Tibial nerve (tissue), 4 donors: ENCODE measurements around the gene GASK1A. TPM values are rescaled to one million over a fixed set of nuclear protein-coding genes. Genes with fewer than 3 reads are reported as not detected.

Experiments
- DNase-seq, 2 donors: peaks; one replicate each; pipeline ENCODE4 v3.0.0-alpha.2; 2019; ENCODE audit warnings: low spot score in 2 of 2
- H3K27ac ChIP-seq, 4 donors: fragments of 200-600 bp; sonication (generic) in 3 of 4; one replicate each; pipeline ENCODE4 v1.5.1; 2017 to 2019; ENCODE audit warnings: mild to moderate bottlenecking in 1 of 4
- H3K27me3 ChIP-seq, 2 donors: fragments of 200-600 bp; sonication (generic) in 1 of 2; one replicate each; pipeline versions ENCODE4 v1.5.1 to v1.6.0; 2017 to 2019
- H3K36me3 ChIP-seq, 3 donors: fragments of 200-600 bp; sonication (generic); one replicate each; pipeline ENCODE4 v1.5.1; 2018 to 2019
- H3K4me1 ChIP-seq, 4 donors: fragments of 200-600 bp; sonication (generic) in 3 of 4; one replicate each; pipeline ENCODE4 v1.5.1; 2017 to 2019
- H3K4me3 ChIP-seq, 4 donors: fragments of 200-600 bp; sonication (generic) in 3 of 4; one replicate each; pipeline ENCODE4 v1.5.1; 2017 to 2019; ENCODE audit warnings: mild to moderate bottlenecking in 1 of 4, moderate library complexity in 1 of 4
- H3K9me3 ChIP-seq, 4 donors: fragments of 200-600 bp; sonication (generic) in 3 of 4; one replicate each; pipeline ENCODE4 v1.5.1; 2017 to 2019
- EP300 ChIP-seq, 2 donors: sonication (generic); formaldehyde crosslinking; IDR thresholded peaks; one replicate each; pipeline ENCODE4 v1.6.1; 2017; ENCODE audit warnings: antibody characterized with exemption in 2 of 2, mild to moderate bottlenecking in 1 of 2
- POLR2A ChIP-seq, 2 donors: fragments of 450-650 bp; IDR thresholded peaks; one replicate each; pipeline ENCODE4 v1.6.1; 2017; ENCODE audit warnings: antibody characterized with exemption in 2 of 2, mild to moderate bottlenecking in 2 of 2, moderate library complexity in 2 of 2
- WGBS, 2 donors: methylation state at CpG; one replicate each; pipeline ENCODE4 v1.1.5; 2018; 5-methylcytosine and 5-hydroxymethylcytosine counted together
- total RNA-seq, 4 donors: library from RNA; depleted of rRNA; stranded (reverse); fragments of >200 nt; gene quantifications; one replicate each; pipeline ENCODE4 v1.1.0, GENCODE V29; 2016
- TF ChIP-seq, protein P1 (sequence below), 5 experiments: fragments of 200-600 bp in 3 of 5; fragments of 450-650 bp in 2 of 5; sonication (generic) in 3 of 5; IDR thresholded peaks; one replicate each; pipeline ENCODE4 v1.5.1; 2016 to 2019; ENCODE audit warnings: antibody characterized with exemption in 5 of 5, mild to moderate bottlenecking in 3 of 5, moderate library complexity in 2 of 5

The GASK1A gene
- total RNA-seq, 4 donors from 2014 or later, result 43.0 to 70.6 (median 49.5) TPM

DNA sequence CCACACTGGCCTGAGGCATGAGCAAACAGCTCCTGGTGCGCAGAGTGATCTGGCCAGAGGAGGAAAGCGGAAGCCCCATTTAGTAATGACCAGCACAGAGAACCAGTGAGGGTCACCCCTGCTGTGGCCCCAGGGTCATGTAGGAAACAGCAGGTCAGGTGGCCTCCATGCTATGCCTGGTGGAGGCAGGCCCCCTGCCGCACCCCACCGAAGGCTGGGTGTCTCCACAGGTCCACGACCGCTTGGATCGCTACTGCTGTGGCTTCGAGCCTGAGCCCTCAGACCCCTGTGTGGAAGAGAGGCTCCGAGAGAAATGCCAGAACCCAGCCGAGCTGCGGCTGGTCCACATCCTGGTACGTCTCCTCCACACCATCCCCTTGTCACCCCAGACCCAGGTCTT is 74.2 kb downstream of the GASK1A start:
- Histone ChIP-seq H3K27ac (no peak overlapping the region), H3K4me3 (no peak overlapping the region), H3K27me3 (no peaks in the 10 kb centered on the region), H3K4me1 (no peaks in the 10 kb centered on the region), H3K36me3 (peaks cover 0 to 50% (median 0%) of the 10 kb centered on the region in 3 donors), H3K9me3 (peaks cover 0 to 43% (median 14%) of the 10 kb centered on the region in 4 donors)
- 89 to 99% methylated on average over 9 to 12 of the region's 12 CpGs for WGBS, 2 donors
- DNase-seq, result peak in 1 of 2 donors; percentile 0
- TF ChIP-seq EP300 (IDR thresholded peaks at IDR 0.05) (no peak), POLR2A (IDR thresholded peaks at IDR 0.05) (no peak)
- TF ChIP-seq, protein P1, sequence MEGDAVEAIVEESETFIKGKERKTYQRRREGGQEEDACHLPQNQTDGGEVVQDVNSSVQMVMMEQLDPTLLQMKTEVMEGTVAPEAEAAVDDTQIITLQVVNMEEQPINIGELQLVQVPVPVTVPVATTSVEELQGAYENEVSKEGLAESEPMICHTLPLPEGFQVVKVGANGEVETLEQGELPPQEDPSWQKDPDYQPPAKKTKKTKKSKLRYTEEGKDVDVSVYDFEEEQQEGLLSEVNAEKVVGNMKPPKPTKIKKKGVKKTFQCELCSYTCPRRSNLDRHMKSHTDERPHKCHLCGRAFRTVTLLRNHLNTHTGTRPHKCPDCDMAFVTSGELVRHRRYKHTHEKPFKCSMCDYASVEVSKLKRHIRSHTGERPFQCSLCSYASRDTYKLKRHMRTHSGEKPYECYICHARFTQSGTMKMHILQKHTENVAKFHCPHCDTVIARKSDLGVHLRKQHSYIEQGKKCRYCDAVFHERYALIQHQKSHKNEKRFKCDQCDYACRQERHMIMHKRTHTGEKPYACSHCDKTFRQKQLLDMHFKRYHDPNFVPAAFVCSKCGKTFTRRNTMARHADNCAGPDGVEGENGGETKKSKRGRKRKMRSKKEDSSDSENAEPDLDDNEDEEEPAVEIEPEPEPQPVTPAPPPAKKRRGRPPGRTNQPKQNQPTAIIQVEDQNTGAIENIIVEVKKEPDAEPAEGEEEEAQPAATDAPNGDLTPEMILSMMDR (IDR thresholded peaks at IDR 0.05), result no peak

DNA sequence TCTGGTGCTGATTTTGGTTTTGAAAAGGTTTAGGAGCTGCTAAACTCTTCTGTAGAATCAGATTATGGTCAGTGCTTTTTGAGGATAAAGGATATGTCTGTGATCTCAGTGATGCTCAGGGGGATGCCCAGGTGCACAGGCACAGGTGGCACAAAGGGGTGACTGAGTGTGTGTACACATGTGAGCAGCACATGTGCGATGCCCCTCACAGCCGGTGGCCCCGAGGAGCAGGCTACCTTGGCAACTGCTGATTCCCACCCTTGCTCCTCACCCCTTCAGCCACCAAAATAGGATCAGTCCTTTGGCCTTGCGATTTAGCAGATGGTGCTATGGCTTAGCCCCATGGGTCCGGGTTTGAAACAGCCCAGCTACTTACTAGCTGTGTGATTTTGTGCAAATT is 75.6 kb downstream of the GASK1A start:
- H3K27ac ChIP-seq, result no peak overlapping the region
- peak in 1 of 2 donors; percentile 0 for DNase-seq

DNA sequence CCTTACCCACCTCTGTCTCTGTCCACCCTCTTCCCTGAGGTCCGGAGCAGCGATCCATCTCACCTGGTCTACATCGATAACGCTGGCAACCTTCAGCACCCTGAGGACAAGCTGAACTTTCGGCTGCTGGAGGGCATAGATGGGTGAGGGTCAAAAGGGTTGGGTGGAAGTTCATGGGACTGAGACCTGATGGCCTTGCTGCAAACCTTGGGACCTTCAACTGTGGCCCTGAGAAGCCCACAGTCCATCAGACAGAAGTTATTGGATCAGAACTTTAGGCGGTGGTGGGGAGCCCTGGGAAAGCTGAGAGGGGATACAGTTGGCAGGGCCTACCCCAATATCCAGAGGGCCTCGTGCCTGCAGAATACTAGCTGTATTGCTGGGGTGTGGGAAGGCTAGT is 76.3 kb downstream of the GASK1A start:
- no peak overlapping the region for H3K4me3 ChIP-seq
- WGBS, 2 donors, result 90 to 95% methylated on average over 7 of the region's 7 CpGs

More for the DNA sequence above, 75.6 kb downstream of the GASK1A start:
- Histone ChIP-seq H3K4me1 (no peaks in the 10 kb centered on the region), H3K4me3 (no peak overlapping the region), H3K27me3 (no peaks in the 10 kb centered on the region), H3K36me3 (peaks cover 0 to 57% (median 0%) of the 10 kb centered on the region in 3 donors), H3K9me3 (peaks cover 0 to 40% (median 9%) of the 10 kb centered on the region in 4 donors)
- WGBS, 2 donors, result 78 to 88% methylated on average over 5 of the region's 5 CpGs
- no peak for TF ChIP-seq POLR2A (IDR thresholded peaks at IDR 0.05)
- no peak for TF ChIP-seq EP300 (IDR thresholded peaks at IDR 0.05)
- TF ChIP-seq, protein P1 (IDR thresholded peaks at IDR 0.05), result no peak

DNA sequence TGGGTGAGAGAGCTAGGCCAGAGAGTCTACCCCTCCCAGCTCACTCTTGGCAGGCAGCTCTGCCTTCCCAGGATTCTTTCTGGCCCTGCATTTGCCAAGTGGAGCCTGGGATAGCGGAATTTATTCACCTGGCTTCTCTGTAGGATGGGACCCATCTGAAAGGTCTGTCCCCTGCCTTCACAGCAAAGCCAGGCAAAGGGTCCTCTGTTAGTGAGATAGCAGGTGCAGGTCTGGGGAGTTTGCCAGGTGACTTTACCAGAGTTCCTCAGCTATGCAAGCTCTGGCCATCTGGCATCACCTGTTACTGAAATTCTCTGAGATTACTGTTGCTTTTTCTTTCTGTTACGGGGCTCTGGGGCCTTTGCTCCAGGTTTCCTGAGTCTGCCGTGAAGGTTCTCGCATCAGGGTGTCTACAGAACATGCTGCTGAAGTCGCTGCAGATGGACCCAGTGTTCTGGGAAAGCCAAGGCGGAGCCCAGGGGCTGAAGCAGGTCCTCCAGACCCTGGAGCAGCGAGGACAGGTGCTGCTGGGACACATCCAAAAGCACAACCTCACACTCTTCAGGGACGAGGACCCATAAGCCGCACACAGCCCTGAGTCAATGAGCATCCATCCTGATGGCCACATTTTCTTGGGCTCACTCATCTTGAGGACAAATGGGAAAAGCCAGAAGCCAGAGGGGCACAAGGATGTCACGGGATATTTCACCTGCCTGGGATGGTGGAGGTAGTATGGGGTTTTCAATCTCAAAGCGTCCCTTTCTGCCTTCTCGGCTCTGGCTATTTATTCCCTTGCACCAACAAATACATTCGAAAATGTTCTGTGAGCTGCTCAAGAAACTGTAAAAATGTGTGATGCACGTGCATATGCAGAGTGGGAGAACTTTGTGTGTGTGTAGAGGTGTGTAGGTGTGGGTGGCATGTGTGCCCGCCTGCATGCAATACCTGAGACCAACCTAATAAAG is 77.0 kb downstream of the GASK1A start:
- peak in 1 of 2 donors; percentile 2 for DNase-seq
- 91 to 92% methylated on average over 15 of the region's 15 CpGs for WGBS, 2 donors
- H3K36me3 ChIP-seq, result peaks cover 0 to 71% (median 0%) of the 10 kb centered on the region in 3 donors
- no peak overlapping the region for H3K4me3 ChIP-seq
- H3K27ac ChIP-seq, result no peak overlapping the region
- no peaks in the 10 kb centered on the region for H3K4me1 ChIP-seq
- no peaks in the 10 kb centered on the region for H3K27me3 ChIP-seq
- no peak for TF ChIP-seq POLR2A (IDR thresholded peaks at IDR 0.05)
- TF ChIP-seq, protein P1 (IDR thresholded peaks at IDR 0.05), result no peak
- H3K9me3 ChIP-seq, result peaks cover 0 to 39% (median 2%) of the 10 kb centered on the region in 4 donors

More for the DNA sequence above, 76.3 kb downstream of the GASK1A start:
- H3K27ac ChIP-seq, result no peak overlapping the region
- no peaks in the 10 kb centered on the region for H3K27me3 ChIP-seq
- peak in 1 of 2 donors; percentile 1 for DNase-seq
- peaks cover 0 to 64% (median 0%) of the 10 kb centered on the region in 3 donors for H3K36me3 ChIP-seq
- H3K9me3 ChIP-seq, result peaks cover 0 to 40% (median 5%) of the 10 kb centered on the region in 4 donors
- no peaks in the 10 kb centered on the region for H3K4me1 ChIP-seq
- TF ChIP-seq EP300 (IDR thresholded peaks at IDR 0.05) (no peak), POLR2A (IDR thresholded peaks at IDR 0.05) (no peak)
- TF ChIP-seq, protein P1 (IDR thresholded peaks at IDR 0.05), result no peak

DNA sequence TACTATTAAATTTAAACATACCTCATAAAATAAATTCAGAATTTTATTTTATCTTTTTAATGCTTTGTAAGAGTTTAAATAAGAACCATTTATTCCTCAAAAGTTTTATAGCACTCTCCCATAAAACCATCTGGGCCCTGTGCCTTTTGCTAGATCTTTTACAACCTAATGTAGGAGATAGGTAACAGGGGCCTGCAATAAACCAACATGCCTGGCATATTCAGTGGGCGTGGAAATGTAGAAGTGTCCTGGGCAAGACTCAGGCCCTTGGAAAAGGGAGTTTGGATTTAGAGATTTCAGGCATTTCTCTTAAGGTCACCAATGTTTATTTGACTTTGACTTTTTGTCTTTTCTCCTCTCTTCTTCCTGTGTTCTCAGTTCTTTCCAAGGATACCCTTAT is 80.3 kb downstream of the GASK1A start:
- 87 to 98% methylated on average over 1 of the region's 1 CpG for WGBS, 2 donors
- H3K4me1 ChIP-seq, result no peaks in the 10 kb centered on the region
- no peak overlapping the region for H3K4me3 ChIP-seq
- H3K27me3 ChIP-seq, result no peaks in the 10 kb centered on the region
- H3K9me3 ChIP-seq, result peaks cover 0 to 53% (median 0%) of the 10 kb centered on the region in 4 donors
- H3K36me3 ChIP-seq, result peaks cover 0 to 85% (median 0%) of the 10 kb centered on the region in 3 donors
- no peak for DNase-seq
- no peak overlapping the region for H3K27ac ChIP-seq
- TF ChIP-seq EP300 (IDR thresholded peaks at IDR 0.05) (no peak), POLR2A (IDR thresholded peaks at IDR 0.05) (no peak)
- TF ChIP-seq, protein P1 (IDR thresholded peaks at IDR 0.05), result no peak
